ENCODE data around the gene MFSD11.
"Not testable (repeated sequence)": the region's sequence is repeated elsewhere in the genome, so short reads cannot be mapped to it uniquely, and the experiment has no call there.

The MFSD11 gene

GRCh38 chr17:76737676-76738467 is at the start of gene MFSD11:
Gene MFSD11, plus strand, starts transcription at chr17:76738119. Its CDS starts 234 bp downstream, at chr17:76738353.
- DNase-seq: peak; percentile 88 to 92

GRCh38 chr17:76688165-76688622 is 49.7 kb upstream of the MFSD11 start:
- no peak for DNase-seq

- no peak for DNase-seq
Measured at GRCh38 chr17:76689859-76690258, 48.1 kb upstream of the MFSD11 start.

- DNase-seq: no peak
Measured at GRCh38 chr17:76690596-76691280, 47.2 kb upstream of the MFSD11 start.

- no peak for DNase-seq
Measured at GRCh38 chr17:76691379-76692191, 46.3 kb upstream of the MFSD11 start.

- no peak for DNase-seq
Measured at GRCh38 chr17:76695059-76695831, 42.7 kb upstream of the MFSD11 start.

GRCh38 chr17:76696763-76697701 is 40.9 kb upstream of the MFSD11 start:
- DNase-seq: no peak

GRCh38 chr17:76697702-76698465 is 40.0 kb upstream of the MFSD11 start:
- no peak for DNase-seq

GRCh38 chr17:76698466-76698977 is 39.4 kb upstream of the MFSD11 start:
- not testable (repeated sequence) for DNase-seq

GRCh38 chr17:76700270-76700616 is 37.7 kb upstream of the MFSD11 start:
- no peak for DNase-seq

GRCh38 chr17:76700617-76701470 is 37.1 kb upstream of the MFSD11 start:
- no peak for DNase-seq

GRCh38 chr17:76701471-76701967 is 36.4 kb upstream of the MFSD11 start:
- DNase-seq: no peak

- DNase-seq: no peak
Measured at GRCh38 chr17:76702076-76702475, 35.8 kb upstream of the MFSD11 start.

GRCh38 chr17:76702941-76703637 is 34.8 kb upstream of the MFSD11 start:
- DNase-seq: no peak

GRCh38 chr17:76704805-76705204 is 33.1 kb upstream of the MFSD11 start:
- DNase-seq: no peak

GRCh38 chr17:76706817-76707216 is 31.1 kb upstream of the MFSD11 start:
- DNase-seq: no peak

GRCh38 chr17:76707985-76708807 is 29.7 kb upstream of the MFSD11 start:
- no peak for DNase-seq

Data from activated CD4-positive, alpha-beta T cell treated with anti-CD3 and anti-CD28 coated beads for 4 hours (primary cell).